OCI-LY1 (cell line): ENCODE data around the gene TRIM2.

ENCODE experiments used
- H2AFZ ChIP-seq: fragments of 200-600 bp; sonication (generic), shearing (Covaris generic); 2 replicates; pipeline ENCODE4 v1.6.0; 2014; ENCODE audit warnings: antibody characterized with exemption, mild to moderate bottlenecking, low read length
- H3F3A ChIP-seq: fragments of 200-600 bp; sonication (generic), shearing (Covaris generic); 2 replicates; pipeline ENCODE4 v1.6.0; 2014; ENCODE audit warnings: mild to moderate bottlenecking, antibody characterized with exemption, low read length, moderate library complexity; ENCODE audit not compliant: insufficient read depth
- H3K27ac ChIP-seq: fragments of 200-600 bp; sonication (generic); 2 replicates; pipeline ENCODE4 v1.5.1; 2014; ENCODE audit warnings: low read length, mixed run types, mild to moderate bottlenecking, low read depth; ENCODE audit not compliant: poor library complexity, severe bottlenecking
- H3K27me3 ChIP-seq: fragments of 200-600 bp; sonication (generic); 2 replicates; pipeline ENCODE4 v1.6.0; 2014; ENCODE audit warnings: antibody characterized with exemption, mild to moderate bottlenecking, low read length, moderate library complexity; ENCODE audit not compliant: insufficient read depth
- H3K36me3 ChIP-seq: fragments of 200-600 bp; sonication (generic); 2 replicates; pipeline ENCODE4 v1.6.1; 2014; ENCODE audit warnings: mild to moderate bottlenecking, antibody characterized with exemption, low read length, moderate library complexity, mixed read lengths; ENCODE audit not compliant: insufficient read depth
- H3K4me1 ChIP-seq: fragments of 200-600 bp; sonication (generic); 2 replicates; pipeline ENCODE4 v1.5.1; 2014; ENCODE audit warnings: mild to moderate bottlenecking, low read length, moderate library complexity; ENCODE audit not compliant: insufficient read depth, severe bottlenecking
- H3K4me2 ChIP-seq: fragments of 200-600 bp; sonication (generic), shearing (Covaris generic); 2 replicates; pipeline ENCODE4 v1.6.1; 2014; ENCODE audit warnings: low read length
- H3K4me3 ChIP-seq: fragments of 200-600 bp; sonication (generic); 2 replicates; pipeline ENCODE4 v1.5.1; 2014; ENCODE audit warnings: low read length, low read depth, mild to moderate bottlenecking, mixed read lengths; ENCODE audit not compliant: poor library complexity, severe bottlenecking
- H3K79me2 ChIP-seq: fragments of 200-600 bp; shearing (Covaris generic); 2 replicates; pipeline ENCODE4 v1.6.1; 2016; ENCODE audit warnings: mixed run types, low read length, mixed read lengths; ENCODE audit not compliant: insufficient read depth
- H3K9ac ChIP-seq: fragments of 200-600 bp; sonication (generic), shearing (Covaris generic); 2 replicates; pipeline ENCODE4 v1.6.1; 2014; ENCODE audit warnings: mild to moderate bottlenecking, low read length, mixed read lengths
- H3K9me2 ChIP-seq: fragments of 200-600 bp; sonication (generic), shearing (Covaris generic); 2 replicates; pipeline ENCODE4 v1.6.1; 2014; ENCODE audit warnings: low read depth, mild to moderate bottlenecking, low read length, mixed read lengths
- H3K9me3 ChIP-seq: fragments of 200-600 bp; shearing (Covaris generic); 2 replicates; pipeline ENCODE4 v1.6.1; 2014; ENCODE audit warnings: low read length, mixed read lengths
- H4K20me1 ChIP-seq: fragments of 200-600 bp; sonication (generic), shearing (Covaris generic); 2 replicates; pipeline ENCODE4 v1.6.0; 2016; ENCODE audit warnings: mild to moderate bottlenecking, low read length; ENCODE audit not compliant: insufficient read depth
- CTCF ChIP-seq: fragments of 200-600 bp; sonication (generic), shearing (Covaris generic); IDR thresholded peaks from 2 replicates; pipeline ENCODE4 v1.5.1; 2017; ENCODE audit warnings: mild to moderate bottlenecking, antibody characterized with exemption, low read length, moderate library complexity, mixed read lengths
- EZH2 ChIP-seq: fragments of 200-600 bp; sonication (generic), shearing (Covaris generic); IDR thresholded peaks from 2 replicates; pipeline ENCODE4 v1.8.0; 2017; ENCODE audit warnings: borderline replicate concordance, mixed run types, mild to moderate bottlenecking, antibody characterized with exemption, low read length, moderate library complexity, mixed read lengths

The TRIM2 gene

GRCh38 chr4:153274967-153275366, 70.7 kb downstream of the TRIM2 start:
- H4K20me1 ChIP-seq, result no peaks in the 10 kb centered on the region
- no peaks in the 10 kb centered on the region for H3K79me2 ChIP-seq
- no peak overlapping the region for H2AFZ ChIP-seq
- H3K27me3 ChIP-seq, result no peaks in the 10 kb centered on the region; the same call in 1 of the 2 replicates
- H3K4me3 ChIP-seq, result no peak overlapping the region
- no peak overlapping the region for H3K9ac ChIP-seq
- H3K27ac ChIP-seq, result no peak overlapping the region
- H3K4me2 ChIP-seq, result no peak overlapping the region
- no peaks in the 10 kb centered on the region for H3K4me1 ChIP-seq
- no peaks in the 10 kb centered on the region for H3K9me3 ChIP-seq
- TF ChIP-seq CTCF, result no peak
- no peak for TF ChIP-seq EZH2
- H3K36me3 ChIP-seq, result no peaks in the 10 kb centered on the region
- no peaks in the 10 kb centered on the region for H3F3A ChIP-seq
- H3K9me2 ChIP-seq, result no peaks in the 10 kb centered on the region

- Histone ChIP-seq H3F3A (no peaks in the 10 kb centered on the region), H3K79me2 (no peaks in the 10 kb centered on the region), H4K20me1 (no peaks in the 10 kb centered on the region), H3K4me3 (no peak overlapping the region), H3K9me2 (no peaks in the 10 kb centered on the region), H3K4me1 (no peaks in the 10 kb centered on the region), H3K27me3 (no peaks in the 10 kb centered on the region; the same call in 1 of the 2 replicates), H3K9me3 (no peaks in the 10 kb centered on the region), H2AFZ (no peak overlapping the region), H3K36me3 (no peaks in the 10 kb centered on the region), H3K4me2 (no peak overlapping the region), H3K27ac (no peak overlapping the region), H3K9ac (no peak overlapping the region)
- TF ChIP-seq EZH2, result no peak
Measured at GRCh38 chr4:153275380-153276276, 71.4 kb downstream of the TRIM2 start.

GRCh38 chr4:153276971-153277370, 72.7 kb downstream of the TRIM2 start:
- no peak overlapping the region for H3K27ac ChIP-seq
- H3K4me1 ChIP-seq, result no peaks in the 10 kb centered on the region
- H3K4me2 ChIP-seq, result no peak overlapping the region
- H3K36me3 ChIP-seq, result no peaks in the 10 kb centered on the region
- H3K9me2 ChIP-seq, result no peaks in the 10 kb centered on the region
- H3K9me3 ChIP-seq, result no peaks in the 10 kb centered on the region
- H3K9ac ChIP-seq, result no peak overlapping the region
- no peaks in the 10 kb centered on the region for H3K79me2 ChIP-seq
- no peak overlapping the region for H3K4me3 ChIP-seq
- H3K27me3 ChIP-seq, result no peaks in the 10 kb centered on the region; the same call in 1 of the 2 replicates
- no peaks in the 10 kb centered on the region for H4K20me1 ChIP-seq
- TF ChIP-seq EZH2 (no peak), CTCF (no peak)
- H3F3A ChIP-seq, result no peaks in the 10 kb centered on the region
- no peak overlapping the region for H2AFZ ChIP-seq
